ENCODE results near the gene DSCAM.

- no peak for TF ChIP-seq CTCF (IDR thresholded peaks at IDR 0.05; ENCODE audit: insufficient read depth, low read length, poor library complexity, severe bottlenecking)
- no peak for TF ChIP-seq EZH2phosphoT487 (conservative IDR thresholded peaks at IDR 0.05; ENCODE audit: low read length)
Observed at GRCh38 chr21:40577285-40578043, 269.5 kb downstream of the DSCAM start.

Data from SU-DHL-6 (cell line).